Calu3 (cell line): Measurements from ENCODE around the gene SLC25A33. TPM values are rescaled to one million over a fixed set of nuclear protein-coding genes. Genes with fewer than 3 reads are reported as not detected.

Experiments used
- BruUV-seq: library from RNA; stranded (reverse); fragments of 400-500 nt; replicated peaks from 2 replicates; lab custom pipeline; 2021; lab: Mats Ljungman, UMichigan
- CTCF ChIA-PET: fragments of 300-600 bp; sonication (Branson Sonifier 250); formaldehyde crosslinking; loops from one replicate; lab custom pipeline; 2022; ENCODE audit warnings: antibody characterized with exemption; lab: Charles Lee
- DNase-seq: peaks from one replicate; pipeline ENCODE4 v3.0.0; 2022
- H3K27ac Mint-ChIP-seq: one replicate; pipeline ENCODE4 v1.8.0; 2022; ENCODE audit warnings: mixed read lengths; ENCODE audit not compliant: unreplicated experiment
- H3K27me3 Mint-ChIP-seq: one replicate; pipeline ENCODE4 v1.8.0; 2022; ENCODE audit warnings: mixed read lengths; ENCODE audit not compliant: unreplicated experiment
- H3K36me3 Mint-ChIP-seq: one replicate; pipeline ENCODE4 v1.8.0; 2022; ENCODE audit warnings: mild to moderate bottlenecking, moderate library complexity, mixed read lengths; ENCODE audit not compliant: insufficient read depth, unreplicated experiment
- H3K4me1 Mint-ChIP-seq: one replicate; pipeline ENCODE4 v1.8.0; 2022; ENCODE audit warnings: mild to moderate bottlenecking, low read depth, mixed read lengths; ENCODE audit not compliant: unreplicated experiment
- H3K4me3 Mint-ChIP-seq: one replicate; pipeline ENCODE4 v1.8.0; 2022; ENCODE audit warnings: mild to moderate bottlenecking, low read depth, moderate library complexity, mixed read lengths; ENCODE audit not compliant: unreplicated experiment
- H3K9me3 Mint-ChIP-seq: one replicate; pipeline ENCODE4 v1.8.0; 2022; ENCODE audit warnings: low read depth, mixed read lengths; ENCODE audit not compliant: unreplicated experiment
- CTCF ChIP-seq: fragments of 200-600 bp; IDR thresholded peaks from one replicate; pipeline ENCODE4 v1.8.0; 2022; ENCODE audit warnings: antibody characterized with exemption; ENCODE audit not compliant: unreplicated experiment
- intact Hi-C: fragments of 100-400 bp; cut with micrococcal nuclease; formaldehyde crosslinking; loops from one replicate; pipeline ENCODE4 v1.10.0; 2022; ENCODE audit not compliant: unreplicated experiment
- total RNA-seq: library from RNA; stranded (reverse); gene quantifications from 2 replicates; pipeline ENCODE4 v1.2.3, GENCODE V29; 2022

Gene SLC25A33
- total RNA-seq, 1 experiment from 2014 or later: 5.2 TPM

DNA sequence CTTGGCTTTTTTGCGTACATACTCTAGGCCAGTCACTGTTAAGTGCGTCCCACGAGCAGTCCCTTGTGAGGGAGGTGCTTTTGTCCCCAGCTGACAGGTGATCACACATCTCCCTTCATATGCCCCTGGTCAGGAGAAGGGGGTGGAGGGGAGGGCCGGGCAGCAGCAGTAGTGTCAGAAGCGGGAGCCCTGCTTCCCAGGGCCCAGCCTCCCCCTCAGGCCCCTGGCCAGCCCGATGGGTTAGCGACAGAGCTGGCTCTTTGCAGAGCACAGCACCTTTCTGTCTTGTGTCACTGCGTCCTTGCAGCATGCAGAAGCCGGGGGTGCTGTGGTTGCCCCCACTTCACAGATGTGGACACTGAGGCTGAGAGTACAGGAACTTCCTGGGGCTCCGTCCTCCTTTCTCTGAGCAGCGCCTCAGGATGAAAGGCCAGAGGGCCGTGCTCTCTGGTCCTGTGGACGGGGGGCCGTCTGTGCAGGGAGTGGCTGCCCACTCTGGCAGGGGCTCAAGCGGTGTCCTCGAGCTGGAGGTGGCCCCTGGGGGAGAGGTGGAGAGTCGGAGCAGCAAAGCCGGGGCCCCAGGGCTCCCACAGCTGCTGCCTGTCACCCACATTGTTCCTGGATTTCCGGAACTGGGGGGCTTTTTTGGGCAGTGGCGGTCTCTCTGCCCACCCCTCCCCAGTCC lies 55.3 kb downstream of the SLC25A33 start:
- Mint-ChIP-seq H3K27me3 (no peaks in the 10 kb centered on the region), H3K27ac (no peak overlapping the region), H3K4me1 (no peaks in the 10 kb centered on the region), H3K4me3 (no peak overlapping the region), H3K9me3 (no peaks in the 10 kb centered on the region), H3K36me3 (peaks cover 6% of the 10 kb centered on the region)
- no TSS peak for BruUV-seq
- intact Hi-C loops: no loop called here
- CTCF ChIA-PET: interaction anchor here (1.2 kb wide), 1 partner anchor 22 kb away, joined by 3 read pairs; no protein-coding TSS in a partner anchor
- no peak for DNase-seq
- TF ChIP-seq CTCF: no peak

DNA sequence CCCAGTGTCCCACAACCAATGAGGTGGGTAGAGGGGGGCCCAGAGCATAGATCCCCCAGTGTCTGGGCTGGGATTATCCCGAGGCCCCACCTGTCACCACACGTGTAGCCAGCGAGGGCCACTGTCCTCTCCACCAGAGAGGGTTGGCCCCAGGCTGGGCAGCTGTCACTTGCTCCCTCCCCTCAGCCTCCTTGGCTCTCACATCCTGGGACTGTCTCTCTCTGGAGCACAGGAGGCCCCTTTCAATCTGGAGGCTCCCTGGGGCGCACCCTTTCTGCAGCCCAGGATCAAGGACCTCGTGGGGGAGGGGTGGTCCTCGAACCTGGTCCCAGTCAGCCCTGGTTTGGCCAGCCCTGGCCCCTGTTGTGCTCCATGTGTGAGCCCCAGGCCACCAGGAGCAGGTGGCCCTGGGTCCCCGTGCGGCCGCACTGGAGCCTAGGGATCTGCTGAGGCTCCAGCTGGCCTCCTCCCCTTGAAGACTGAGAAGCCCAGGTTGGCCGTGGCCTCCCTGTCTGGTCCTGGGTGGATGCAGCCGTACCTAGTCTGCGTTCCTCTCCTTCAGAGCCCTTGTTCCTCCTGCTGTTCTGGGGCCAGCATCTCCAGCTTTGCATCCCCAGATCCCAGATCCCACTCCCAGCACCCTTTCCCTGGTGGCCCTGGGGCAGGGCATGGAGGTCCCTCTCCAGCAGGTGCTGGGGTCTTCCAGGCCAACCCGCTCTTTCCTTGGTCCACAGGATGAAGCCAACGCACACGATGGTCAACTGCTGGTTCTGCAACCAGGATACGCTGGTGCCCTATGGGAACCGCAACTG lies 56.1 kb downstream of the SLC25A33 start:
- intact Hi-C loops: no loop called here
- no peak for DNase-seq
- CTCF ChIA-PET: no interaction called here

GRCh38 chr1:9595968-9596340 lies 56.7 kb downstream of the SLC25A33 start:
- Mint-ChIP-seq H3K9me3 (no peaks in the 10 kb centered on the region), H3K27me3 (no peaks in the 10 kb centered on the region), H3K4me1 (no peaks in the 10 kb centered on the region), H3K4me3 (no peak overlapping the region), H3K27ac (no peak overlapping the region), H3K36me3 (peaks cover 5% of the 10 kb centered on the region)
- no TSS peak for BruUV-seq
- CTCF ChIA-PET: no interaction called here
- intact Hi-C loops: no loop called here
- no peak for DNase-seq
- no peak for TF ChIP-seq CTCF

More for the DNA sequence above, 56.1 kb downstream of the SLC25A33 start:
- Mint-ChIP-seq H3K4me1 (no peaks in the 10 kb centered on the region), H3K27ac (no peak overlapping the region), H3K36me3 (peaks cover 4% of the 10 kb centered on the region), H3K27me3 (no peaks in the 10 kb centered on the region), H3K9me3 (no peaks in the 10 kb centered on the region), H3K4me3 (no peak overlapping the region)
- no TSS peak for BruUV-seq
- no peak for TF ChIP-seq CTCF

GRCh38 chr1:9596415-9597123 lies 57.3 kb downstream of the SLC25A33 start:
- Mint-ChIP-seq H3K4me1 (no peaks in the 10 kb centered on the region), H3K27ac (no peak overlapping the region), H3K27me3 (no peaks in the 10 kb centered on the region), H3K36me3 (peaks cover 9% of the 10 kb centered on the region), H3K4me3 (no peak overlapping the region), H3K9me3 (no peaks in the 10 kb centered on the region)
- no TSS peak for BruUV-seq
- DNase-seq: no peak
- intact Hi-C loops: no loop called here
- no peak for TF ChIP-seq CTCF
- CTCF ChIA-PET: no interaction called here
